Right lobe of liver (tissue), 6 donors: ENCODE data around the gene B4GALT1. TPM values are rescaled to one million over a fixed set of nuclear protein-coding genes. Genes with fewer than 3 reads are reported as not detected.

Experiments
- ATAC-seq, 4 donors: fragments of 200-7000 bp; cut with Tn5 transposase; one replicate each; pipeline ENCODE4 v1.9.1; 2020; ENCODE audit warnings: mild to moderate bottlenecking in 4 of 4, moderate library complexity in 4 of 4
- DNase-seq, 3 donors: peaks; one replicate each; pipeline ENCODE4 v3.0.0-alpha.2; 2020
- H3K27ac ChIP-seq, 3 donors: fragments of 200-600 bp; one replicate each; pipeline ENCODE4 v1.8.0; 2022
- H3K27me3 ChIP-seq, 2 donors: fragments of 200-600 bp; one replicate each; pipeline ENCODE4 v1.8.0; 2022
- H3K36me3 ChIP-seq, 4 donors: fragments of 200-600 bp; sonication (generic) in 1 of 4; one replicate each; pipeline versions ENCODE4 v1.5.1 to v1.8.0; 2017 to 2022; ENCODE audit warnings: control low read depth in 1 of 4
- H3K4me1 ChIP-seq, 4 donors: fragments of 200-600 bp; sonication (generic) in 1 of 4; one replicate each; pipeline versions ENCODE4 v1.5.1 to v1.8.0; 2017 to 2022; ENCODE audit warnings: control low read depth in 1 of 4
- H3K4me3 ChIP-seq, 3 donors: fragments of 200-600 bp; one replicate each; pipeline ENCODE4 v1.8.0; 2022
- H3K9me3 ChIP-seq, 4 donors: fragments of 200-600 bp; sonication (generic) in 1 of 4; one replicate each; pipeline versions ENCODE4 v1.5.1 to v1.8.0; 2017 to 2022; ENCODE audit warnings: control low read depth in 1 of 4
- CTCF ChIP-seq, 4 donors: fragments of 200-600 bp in 3 of 4; fragments of 450-650 bp in 1 of 4; IDR thresholded peaks; one replicate each; pipeline versions ENCODE4 v1.5.1 to v1.8.0; 2016 to 2022; ENCODE audit warnings: antibody characterized with exemption in 4 of 4, mild to moderate bottlenecking in 2 of 4
- POLR2A ChIP-seq: fragments of 450-650 bp; IDR thresholded peaks from one replicate; pipeline ENCODE4 v1.6.1; 2017; ENCODE audit warnings: antibody characterized with exemption, mild to moderate bottlenecking
- WGBS: methylation state at CpG from one replicate; pipeline ENCODE4 v1.1.6; 2018; ENCODE audit warnings: low coverage, low lambda C conversion rate; ENCODE audit not compliant: insufficient coverage; ENCODE audit errors: missing lambda C conversion rate; 5-methylcytosine and 5-hydroxymethylcytosine counted together
- intact Hi-C, 2 donors: fragments of 100-400 bp; cut with DNase I; formaldehyde crosslinking; loops; one replicate each; pipeline versions ENCODE4 v1.11.2 to v1.14.1; 2022
- total RNA-seq, 6 experiments: library from RNA; depleted of rRNA in 2 of 6; stranded (reverse); fragments of >200 nt in 2 of 6; fragmentation: NEBNext Ultra II Directional in 3 of 6; extraction: Animal tissue kit (Norgen Biotek cat#: 25700) in 3 of 6; gene quantifications; one replicate each; pipeline versions ENCODE4 v1.1.0 to v1.2.4, GENCODE V29; 2016 to 2023
- donor health status: DM: no; HTN: yes; CAD: no.
- donor health status: DM: no; HTN: no; CAD: no.
- donor health status: DM: no; HTN: no; CAD: no.
- donor health status: DM: no; HTN: yes; CAD: no.
- donor health status: DM: no; HTN: yes; CAD: no.

Gene B4GALT1
- total RNA-seq, 6 experiments from 2014 or later = 48.5 to 145 (median 79.5) TPM

GRCh38 chr9:33138768-33139167 is 28.4 kb downstream of the B4GALT1 start:
- Histone ChIP-seq H3K27ac (peak overlapping the region in 2 of 3 donors; percentile 71 to 91), H3K36me3 (peaks cover 0 to 16% (median 2%) of the 10 kb centered on the region in 4 donors), H3K9me3 (no peaks in the 10 kb centered on the region), H3K27me3 (no peaks in the 10 kb centered on the region), H3K4me1 (peaks cover 0 to 97% (median 56%) of the 10 kb centered on the region in 4 donors), H3K4me3 (no peak overlapping the region)
- intact Hi-C loops = no loop called here
- WGBS = 69% methylated on average over 4 of the region's 7 CpGs
- DNase-seq (peak in 1 of 3 donors; percentile 31), ATAC-seq (no peak)
- TF ChIP-seq CTCF (IDR thresholded peaks at IDR 0.05) (no peak), POLR2A (no peak)

GRCh38 chr9:33137781-33138264 is 29.3 kb downstream of the B4GALT1 start:
- intact Hi-C loops = no loop called here
- H3K4me1 ChIP-seq = peaks cover 0 to 97% (median 56%) of the 10 kb centered on the region in 4 donors
- TF ChIP-seq CTCF (IDR thresholded peaks at IDR 0.05) (no peak), POLR2A (no peak)
- no peak overlapping the region for H3K4me3 ChIP-seq
- 80% methylated on average over 1 of the region's 11 CpGs for WGBS
- no peaks in the 10 kb centered on the region for H3K27me3 ChIP-seq
- H3K9me3 ChIP-seq = no peaks in the 10 kb centered on the region
- H3K36me3 ChIP-seq = peaks cover 0 to 26% (median 7%) of the 10 kb centered on the region in 4 donors
- peak in 1 of 3 donors; percentile 43 for DNase-seq
- no peak for ATAC-seq
- H3K27ac ChIP-seq = peak overlapping the region in 2 of 3 donors; percentile 71 to 91

GRCh38 chr9:33136721-33137670 is 30.1 kb downstream of the B4GALT1 start:
- Histone ChIP-seq H3K9me3 (no peaks in the 10 kb centered on the region), H3K36me3 (peaks cover 0 to 31% (median 10%) of the 10 kb centered on the region in 4 donors), H3K27ac (peak overlapping the region; percentile 0 to 91 (median 71)), H3K4me1 (peaks cover 0 to 97% (median 58%) of the 10 kb centered on the region in 4 donors), H3K4me3 (no peak overlapping the region), H3K27me3 (no peaks in the 10 kb centered on the region)
- TF ChIP-seq CTCF (IDR thresholded peaks at IDR 0.05) (no peak), POLR2A (no peak)
- intact Hi-C loops = no loop called here
- DNase-seq = peak in 1 of 3 donors; percentile 15
- ATAC-seq = no peak
- 60% methylated on average over 7 of the region's 10 CpGs for WGBS

- Histone ChIP-seq H3K9me3 (no peaks in the 10 kb centered on the region), H3K4me3 (no peak overlapping the region), H3K27me3 (no peaks in the 10 kb centered on the region), H3K36me3 (peaks cover 0 to 33% (median 11%) of the 10 kb centered on the region in 4 donors), H3K27ac (peak overlapping the region in 1 of 3 donors; percentile 80), H3K4me1 (peaks cover 0 to 95% (median 55%) of the 10 kb centered on the region in 4 donors)
- TF ChIP-seq CTCF (IDR thresholded peaks at IDR 0.05) (no peak), POLR2A (no peak)
- peak in 1 of 4 donors; percentile 5 for ATAC-seq
- intact Hi-C loops = no loop called here
- peak in 1 of 3 donors; percentile 36 for DNase-seq
- 29% methylated on average over 3 of the region's 8 CpGs for WGBS
Observed at GRCh38 chr9:33135470-33135958, 31.6 kb downstream of the B4GALT1 start.
